ENCODE results near the gene SLC3A2. TPM values are rescaled to one million over a fixed set of nuclear protein-coding genes. Genes with fewer than 3 reads are reported as not detected.

Gene SLC3A2
- total RNA-seq, 1 experiment from 2014 or later = 334 TPM

- TF ChIP-seq MLX (CRISPR knock-in tag; IDR thresholded peaks at IDR 0.05) = no peak; the same call in 1 of the 2 replicates
- TF ChIP-seq HMGXB4 (CRISPR knock-in tag; IDR thresholded peaks at IDR 0.05) = peak; percentile 93
- TF ChIP-seq SP1 (CRISPR knock-in tag; conservative IDR thresholded peaks at IDR 0.05) = peak; percentile 75
- TF ChIP-seq TP53 (CRISPR knock-in tag; IDR thresholded peaks at IDR 0.05) = peak; percentile 81; the same call in 1 of the 2 replicates
- TF ChIP-seq TEAD4 (CRISPR knock-in tag; IDR thresholded peaks at IDR 0.05) = peak; percentile 83
- 0 out of 2 replicates have a peak, but pooled peaks have one; percentile 42 for TF ChIP-seq IRF1 (CRISPR knock-in tag; IDR thresholded peaks at IDR 0.05)
- 0 out of 2 replicates have a peak, but pooled peaks have one; percentile 36 for TF ChIP-seq TEAD1 (CRISPR knock-in tag; IDR thresholded peaks at IDR 0.05)
- peak; percentile 82; the same call in 1 of the 2 replicates for TF ChIP-seq SMAD3 (CRISPR knock-in tag; IDR thresholded peaks at IDR 0.05; ENCODE audit: borderline replicate concordance)
- TF ChIP-seq ESRRA (CRISPR knock-in tag; IDR thresholded peaks at IDR 0.05; ENCODE audit: borderline replicate concordance) = no peak
- TF ChIP-seq RELA (CRISPR knock-in tag; IDR thresholded peaks at IDR 0.05; ENCODE audit: borderline replicate concordance) = peak; percentile 82; the same call in 1 of the 2 replicates
- TF ChIP-seq ZNF671 (CRISPR knock-in tag; IDR thresholded peaks at IDR 0.05) = peak; percentile 26; the same call in 1 of the 2 replicates
- no peak for TF ChIP-seq ZNF281 (CRISPR knock-in tag; IDR thresholded peaks at IDR 0.05)
- TF ChIP-seq ZNF138 (CRISPR knock-in tag; conservative IDR thresholded peaks at IDR 0.05) = no peak
- peak; percentile 22; the same call in 1 of the 2 replicates for TF ChIP-seq CTCF (IDR thresholded peaks at IDR 0.05)
- TF ChIP-seq PRRX2 (CRISPR knock-in tag; IDR thresholded peaks at IDR 0.05) = no peak; the same call in none of the 2 replicates
- TF ChIP-seq ZNF263 (CRISPR knock-in tag; IDR thresholded peaks at IDR 0.05; ENCODE audit: low read depth) = no peak
- TF ChIP-seq SOX15 (CRISPR knock-in tag; IDR thresholded peaks at IDR 0.05) = no peak
Measured at GRCh38 chr11:62880803-62881578, at the start of gene SLC3A2 (continued).

GRCh38 chr11:62830904-62831519 is 49.7 kb upstream of the SLC3A2 start:
- Mint-ChIP-seq H3K4me1 (peaks cover 16% of the 10 kb centered on the region), H3K27me3 (ENCODE audit: low read depth) (no peaks in the 10 kb centered on the region), H3K4me3 (peak overlapping the region; percentile 100), H3K9me3 (no peaks in the 10 kb centered on the region), H3K36me3 (peaks cover 35% of the 10 kb centered on the region), H3K27ac (peak overlapping the region; percentile 100)
- TF ChIP-seq PRDM15 (CRISPR knock-in tag; IDR thresholded peaks at IDR 0.05) (peak; percentile 99), ZSCAN18 (CRISPR knock-in tag; IDR thresholded peaks at IDR 0.05) (no peak)
- no peak for DNase-seq (ENCODE audit: low spot score)
- ATAC-seq = peak; percentile 1
- POLR2A ChIA-PET = interaction anchor here (0.5 to 2.4 kb wide), 11 partner anchors 10 to 104 kb away, joined by 3 to 35 read pairs (median 5); partner anchors contain the start of genes HNRNPUL2, NXF1 and TTC9C
- CTCF ChIA-PET = interaction anchor here (0.6 to 2.4 kb wide), 10 partner anchors 10 to 288 kb away, joined by 3 to 22 read pairs (median 6); partner anchors contain the start of genes HNRNPUL2 and TMEM179B
